HepG2 (cell line): ENCODE results near the gene ATG16L2. TPM values are rescaled to one million over a fixed set of nuclear protein-coding genes. Genes with fewer than 3 reads are reported as not detected.

Experiments used
- ATAC-seq: fragments of 200-7000 bp; cut with Tn5 transposase; 3 replicates; pipeline ENCODE4 v1.9.1; 2020; ENCODE audit warnings: mild to moderate bottlenecking, moderate library complexity
- BruUV-seq: library from RNA; stranded (reverse); fragments of 400-500 nt; replicated peaks from 2 replicates; lab custom pipeline; 2021; lab: Mats Ljungman, UMichigan
- CTCF ChIA-PET: fragments of 300-600 bp; formaldehyde crosslinking; extraction: SDS; loops from one replicate; lab custom pipeline; 2021; ENCODE audit warnings: low total read pairs, inconsistent platforms, low intra/inter-chr PET ratio; lab: Yijun Ruan, JAX
- POLR2A ChIA-PET: fragments of 350-600 bp; sonication (Branson Sonifier 250); formaldehyde crosslinking; loops from one replicate; lab custom pipeline; 2020; ENCODE audit warnings: antibody characterized with exemption, inconsistent platforms; lab: Yijun Ruan, JAX
- DNase-seq: peaks from one replicate; pipeline ENCODE4 v3.0.0-alpha.2; 2015; ENCODE audit warnings: low spot score
- FAIRE-seq: peaks from 3 replicates; lab custom pipeline; 2011; peaks lifted over from hg19 to GRCh38; lab: Jason Lieb, UNC
- H2AFZ ChIP-seq: one replicate; pipeline ENCODE4 v1.6.1; 2011; ENCODE audit warnings: low read length, inconsistent platforms
- H3K27ac ChIP-seq: fragments of 300-600 bp; 3 replicates; pipeline ENCODE4 v1.8.0; 2011; ENCODE audit warnings: mixed run types, mild to moderate bottlenecking, mixed read lengths, low read length, inconsistent platforms; ENCODE audit not compliant: insufficient read depth; ENCODE audit errors: extremely low read length
- H3K27me3 ChIP-seq, 2 experiments: fragments of 200-600 bp in 1 of 2; 2 replicates in 1 of 2; 3 replicates in 1 of 2; pipeline versions ENCODE4 v1.6.0 to v1.8.0; 2011; ENCODE audit warnings: low read length in 2 of 2, mild to moderate bottlenecking in 2 of 2, moderate library complexity in 2 of 2, inconsistent platforms in 1 of 2; ENCODE audit not compliant: insufficient read depth in 2 of 2, control insufficient read depth in 1 of 2
- H3K36me3 ChIP-seq, 2 experiments: fragments of 200-600 bp in 1 of 2; replicated peaks in 1 of 2; 2 replicates in 1 of 2; 3 replicates in 1 of 2; pipeline versions ENCODE4 v1.5.1 to v1.8.0; 2011; ENCODE audit warnings: low read length in 2 of 2, inconsistent platforms in 1 of 2; ENCODE audit not compliant: insufficient read depth in 2 of 2, control insufficient read depth in 1 of 2
- H3K4me1 ChIP-seq: 2 replicates; pipeline ENCODE4 v1.5.1; 2012; ENCODE audit warnings: low read length, inconsistent platforms; ENCODE audit not compliant: insufficient read depth
- H3K4me2 ChIP-seq: 2 replicates; pipeline ENCODE4 v1.6.0; 2011; ENCODE audit warnings: low read depth, low read length, inconsistent platforms
- H3K4me3 ChIP-seq, 3 experiments: fragments of 200-600 bp in 1 of 3; sonication (generic), shearing (Covaris generic) in 1 of 3; replicated peaks in 1 of 3; 2 replicates each; pipeline ENCODE4 v1.5.1; 2011 to 2016; ENCODE audit warnings: low read length in 3 of 3, inconsistent platforms in 2 of 3, low read depth in 2 of 3, mild to moderate bottlenecking in 2 of 3, control low read depth in 1 of 3, mixed read lengths in 1 of 3; ENCODE audit not compliant: insufficient read depth in 1 of 3
- H3K79me2 ChIP-seq: one replicate; pipeline ENCODE4 v1.6.1; 2011; ENCODE audit warnings: low read length, inconsistent platforms; ENCODE audit not compliant: insufficient read depth
- H3K9ac ChIP-seq: 2 replicates; pipeline ENCODE4 v1.6.0; 2011; ENCODE audit warnings: mild to moderate bottlenecking, low read depth, low read length, inconsistent platforms; ENCODE audit not compliant: insufficient read depth
- H3K9me3 ChIP-seq: 2 replicates; pipeline ENCODE4 v1.5.1; 2012; ENCODE audit warnings: mild to moderate bottlenecking, low read length
- H4K20me1 ChIP-seq: 2 replicates; pipeline ENCODE4 v1.6.0; 2011; ENCODE audit warnings: inconsistent platforms, mild to moderate bottlenecking, low read length, moderate library complexity; ENCODE audit not compliant: insufficient read depth
- ATF7 ChIP-seq, 2 experiments: fragments of 450-650 bp in 1 of 2; sonication (generic) in 1 of 2; formaldehyde crosslinking in 1 of 2; IDR thresholded peaks; 2 replicates each; pipeline versions ENCODE4 v1.4.0 to v1.6.1; 2016 to 2020; ENCODE audit warnings: antibody characterized with exemption in 1 of 2, mild to moderate bottlenecking in 1 of 2, missing genetic modification reagents in 1 of 2
- FOSL2 ChIP-seq: sonication (generic); formaldehyde crosslinking; IDR thresholded peaks from 2 replicates; pipeline ENCODE4 v1.4.0; 2020; ENCODE audit warnings: missing genetic modification reagents
- IKZF1 ChIP-seq: fragments of 450-650 bp; IDR thresholded peaks from 2 replicates; pipeline ENCODE4 v1.7.1; 2016
- ISL2 ChIP-seq: sonication (generic); formaldehyde crosslinking; IDR thresholded peaks from 2 replicates; pipeline ENCODE4 v1.5.0; 2020; ENCODE audit warnings: missing genetic modification reagents
- NFKB2 ChIP-seq: sonication (generic); formaldehyde crosslinking; IDR thresholded peaks from 2 replicates; pipeline ENCODE4 v1.4.0; 2020; ENCODE audit warnings: missing genetic modification reagents, borderline replicate concordance
- YEATS4 ChIP-seq: sonication (generic); formaldehyde crosslinking; IDR thresholded peaks from 2 replicates; pipeline ENCODE4 v1.4.0; 2020; ENCODE audit warnings: missing genetic modification reagents, borderline replicate concordance
- ZNF234 ChIP-seq: sonication (generic); formaldehyde crosslinking; conservative IDR thresholded peaks from 2 replicates; pipeline ENCODE4 v1.5.1; 2020; ENCODE audit warnings: mild to moderate bottlenecking, missing genetic modification reagents
- ZNF484 ChIP-seq: sonication (generic); formaldehyde crosslinking; IDR thresholded peaks from 2 replicates; pipeline ENCODE4 v1.5.1; 2020; ENCODE audit warnings: mild to moderate bottlenecking, low read depth, missing genetic modification reagents, borderline replicate concordance
- ZNF564 ChIP-seq: sonication (generic); formaldehyde crosslinking; IDR thresholded peaks from 2 replicates; pipeline ENCODE4 v1.8.1; 2023; ENCODE audit warnings: mild to moderate bottlenecking, missing genetic modification reagents
- ZNF781 ChIP-seq: sonication (generic); formaldehyde crosslinking; IDR thresholded peaks from 2 replicates; pipeline ENCODE4 v1.5.1; 2020; ENCODE audit warnings: borderline replicate concordance, mild to moderate bottlenecking, missing genetic modification reagents; ENCODE audit errors: not compliant biosample characterization
- ZSCAN30 ChIP-seq: sonication (generic); formaldehyde crosslinking; IDR thresholded peaks from 2 replicates; pipeline ENCODE4 v1.5.0; 2020; ENCODE audit warnings: mild to moderate bottlenecking, missing genetic modification reagents
- WGBS: methylation state at CpG from one replicate; pipeline ENCODE4 v1.1.6; 2017; ENCODE audit warnings: low lambda C conversion rate; 5-methylcytosine and 5-hydroxymethylcytosine counted together
- in situ Hi-C: cut with HindIII; loops from 2 replicates; pipeline ENCODE4 v1.10.0; 2017; ENCODE audit warnings: low pct_unique_long_range_greater_than_20kb; ENCODE audit not compliant: extremely low pct_ligation_motif_present
- intact Hi-C: fragments of 100-400 bp; cut with micrococcal nuclease; formaldehyde crosslinking; loops from one replicate; pipeline ENCODE4 v1.10.0; 2022; ENCODE audit not compliant: unreplicated experiment
- polyA plus RNA-seq, 8 experiments: library from polyadenylated mRNA; depleted of rRNA in 3 of 8; stranded (reverse) in 7 of 8; unstranded in 1 of 8; fragments of >200 nt; fragmentation: Illumina TruSeq in 4 of 8; extraction: Trizol in 4 of 8; gene quantifications; 2 replicates each; pipeline versions ENCODE4 v1.2.1 to v1.2.3, GENCODE V29; 2011 to 2016; ENCODE audit warnings: low read depth in 4 of 8, missing spikeins in 1 of 8, mixed read lengths in 1 of 8; ENCODE audit not compliant: insufficient read depth in 1 of 8
- total RNA-seq, 5 experiments: library from RNA; depleted of rRNA; stranded (reverse); fragments of >200 nt; fragmentation: Illumina TruSeq; extraction: Trizol; gene quantifications; 2 replicates each; pipeline ENCODE4 v1.2.3, GENCODE V29; 2016; ENCODE audit warnings: low read depth in 1 of 5
- TF ChIP-seq, protein P1 (sequence below): IDR thresholded peaks from 2 replicates; pipeline ENCODE4 v1.6.1; 2016
- TF ChIP-seq, protein P2 (sequence below): IDR thresholded peaks from 2 replicates; pipeline ENCODE4 v1.6.1; 2016; ENCODE audit warnings: low read depth, borderline replicate concordance
- TF ChIP-seq, protein P3 (sequence below): sonication (generic); formaldehyde crosslinking; IDR thresholded peaks from 2 replicates; pipeline ENCODE4 v1.4.0; 2020; ENCODE audit warnings: missing genetic modification reagents

The ATG16L2 gene
- total and polyA plus RNA-seq, 2 of the 13 experiments (the other 11 are each of a cell fraction or from before 2014, with no cell fraction given) = 6.2 to 14.8 TPM

DNA sequence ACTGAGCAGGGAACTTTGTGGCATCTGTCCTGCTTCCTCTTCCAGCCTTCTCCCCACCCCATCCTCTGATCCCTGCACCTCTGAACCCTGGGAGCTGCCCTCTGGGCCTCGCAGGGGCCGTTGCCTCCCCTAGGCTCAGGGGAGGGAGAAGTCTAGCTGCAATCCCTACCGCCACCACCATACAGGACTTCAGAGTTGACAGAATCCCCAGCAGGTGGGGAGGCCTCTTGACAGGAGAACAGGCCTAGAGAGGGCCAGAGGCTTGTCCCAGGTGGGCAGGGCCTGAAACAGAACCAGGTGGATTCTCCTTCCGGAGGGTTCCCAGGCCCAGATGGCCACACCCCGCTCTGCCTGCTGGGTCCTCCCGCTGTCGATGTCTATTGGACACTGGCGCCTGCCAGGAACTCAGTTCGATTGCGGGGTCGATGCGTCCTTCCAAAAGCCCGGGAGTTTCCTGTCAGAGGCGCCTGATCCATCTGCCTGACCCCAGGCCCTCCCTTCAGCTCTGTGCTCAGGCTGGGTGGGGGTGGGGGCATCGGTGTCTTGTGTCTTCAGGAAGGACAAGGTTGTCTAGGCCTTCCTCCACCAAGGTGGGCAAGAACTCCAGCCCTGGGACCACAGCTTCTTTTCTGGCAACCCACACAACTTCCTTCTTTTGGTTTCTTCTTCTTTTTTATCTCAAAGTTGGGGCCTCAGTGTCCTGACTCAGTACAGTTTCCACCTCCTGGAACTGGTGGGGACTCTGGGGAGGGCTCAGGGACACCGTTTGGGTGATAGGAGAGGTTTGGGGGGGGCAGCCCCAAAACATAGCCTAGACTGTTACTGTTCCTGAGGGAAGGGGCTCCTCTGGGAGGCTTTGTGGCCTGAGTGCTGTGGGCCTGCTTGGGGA lies 26.8 kb upstream of the ATG16L2 start (continued):
- TF ChIP-seq YEATS4 (no peak), ZSCAN30 (CRISPR knock-in tag) (no peak), ATF7 (IDR thresholded peaks at IDR 0.05) (no peak), ATF7 (CRISPR knock-in tag; IDR thresholded peaks at IDR 0.05) (peak; percentile 54; the same call in 1 of the 2 replicates)

DNA sequence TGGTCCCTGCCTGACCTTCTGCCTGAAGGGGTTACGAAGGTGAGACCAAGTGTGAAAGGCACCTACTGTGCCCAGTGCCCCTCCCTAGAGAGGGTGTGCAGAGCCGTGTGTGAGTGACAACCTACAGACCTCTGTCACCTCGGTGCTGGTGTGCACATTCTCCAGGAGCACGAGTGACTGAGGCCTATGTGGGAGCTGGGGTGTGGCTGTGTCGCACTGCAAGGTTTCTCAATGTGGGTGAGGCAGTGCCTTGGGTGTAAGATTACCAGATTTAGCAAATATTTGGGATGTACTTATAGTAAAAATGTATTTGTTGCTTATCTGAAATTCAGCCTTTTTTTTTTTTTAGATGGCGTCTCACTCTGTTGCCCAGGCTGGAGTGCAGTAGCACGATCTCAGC lies 26.0 kb upstream of the ATG16L2 start:
- BruUV-seq = no TSS peak
- H3K4me1 ChIP-seq = peaks cover 95% of the 10 kb centered on the region
- peak overlapping the region; percentile 85 for H3K4me2 ChIP-seq
- TF ChIP-seq, protein P1, sequence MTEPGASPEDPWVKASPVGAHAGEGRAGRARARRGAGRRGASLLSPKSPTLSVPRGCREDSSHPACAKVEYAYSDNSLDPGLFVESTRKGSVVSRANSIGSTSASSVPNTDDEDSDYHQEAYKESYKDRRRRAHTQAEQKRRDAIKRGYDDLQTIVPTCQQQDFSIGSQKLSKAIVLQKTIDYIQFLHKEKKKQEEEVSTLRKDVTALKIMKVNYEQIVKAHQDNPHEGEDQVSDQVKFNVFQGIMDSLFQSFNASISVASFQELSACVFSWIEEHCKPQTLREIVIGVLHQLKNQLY (CRISPR knock-in tag) = no peak
- TF ChIP-seq NFKB2 (CRISPR knock-in tag) (0 out of 2 replicates have a peak, but pooled peaks have one; percentile 9), ISL2 (no peak), ZNF564 (CRISPR knock-in tag) (no peak), ZNF781 (CRISPR knock-in tag) (no peak), IKZF1 (no peak), ZNF234 (no peak), FOSL2 (CRISPR knock-in tag) (no peak), ZNF484 (no peak)
- TF ChIP-seq, protein P2, sequence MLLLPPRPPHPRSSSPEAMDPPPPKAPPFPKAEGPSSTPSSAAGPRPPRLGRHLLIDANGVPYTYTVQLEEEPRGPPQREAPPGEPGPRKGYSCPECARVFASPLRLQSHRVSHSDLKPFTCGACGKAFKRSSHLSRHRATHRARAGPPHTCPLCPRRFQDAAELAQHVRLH (CRISPR knock-in tag) = no peak
- TF ChIP-seq, protein P3, sequence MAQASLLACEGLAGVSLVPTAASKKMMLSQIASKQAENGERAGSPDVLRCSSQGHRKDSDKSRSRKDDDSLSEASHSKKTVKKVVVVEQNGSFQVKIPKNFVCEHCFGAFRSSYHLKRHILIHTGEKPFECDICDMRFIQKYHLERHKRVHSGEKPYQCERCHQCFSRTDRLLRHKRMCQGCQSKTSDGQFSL (CRISPR knock-in tag) = 0 out of 2 replicates have a peak, but pooled peaks have one; percentile 14
- TF ChIP-seq, all 625 proteins: peak for 2
- no peaks in the 10 kb centered on the region for H4K20me1 ChIP-seq
- no peak overlapping the region for H2AFZ ChIP-seq
- H3K36me3 ChIP-seq = no peaks in the 10 kb centered on the region
- ChIA-PET CTCF (interaction anchor here (1.6 kb wide), 1 partner anchor 63 kb away, joined by 3 read pairs; no protein-coding TSS in a partner anchor), POLR2A (interaction anchor here (1.5 to 3.1 kb wide), 4 partner anchors 10 to 38 kb away, joined by 3 to 50 read pairs (median 14); no protein-coding TSS in a partner anchor)
- 71% methylated on average over 6 of the region's 7 CpGs for WGBS
- peak overlapping the region in 1 of 3 experiments; percentile 57; a peak in 1 of 6 replicates for H3K4me3 ChIP-seq
- intact Hi-C loops (no loop called here), in situ Hi-C loops (no loop called here)
- H3K9ac ChIP-seq = peak overlapping the region; percentile 53; the same call in 1 of the 2 replicates
- no peaks in the 10 kb centered on the region for H3K9me3 ChIP-seq
- peak overlapping the region; percentile 72 for H3K27ac ChIP-seq
- DNase-seq = no peak
- no peak for ATAC-seq
- FAIRE-seq = peak; percentile 8
- H3K27me3 ChIP-seq = no peaks in the 10 kb centered on the region
- no peaks in the 10 kb centered on the region for H3K79me2 ChIP-seq
